DOHH2 (cell line): ENCODE results near the gene FEM1C.

Experiments
- CTCF ChIP-seq: fragments of 200-600 bp; sonication (generic); IDR thresholded peaks from one replicate; pipeline ENCODE4 v1.5.1; 2014; ENCODE audit warnings: antibody characterized with exemption, mild to moderate bottlenecking, low read depth, low read length; ENCODE audit not compliant: poor library complexity, severe bottlenecking
- EZH2phosphoT487 ChIP-seq: fragments of 200-600 bp; sonication (generic); IDR thresholded peaks from 2 replicates; pipeline ENCODE4 v1.6.1; 2017; ENCODE audit warnings: borderline replicate concordance, mild to moderate bottlenecking, antibody characterized with exemption, low read length, moderate library complexity, mixed read lengths

- TF ChIP-seq CTCF (no peak), EZH2phosphoT487 (no peak)
These were observed 38.9 kb upstream of the FEM1C start for GRCh38 chr5:115583474-115583873.
